HG02610 (cell line): Measurements from ENCODE around the gene KIF18B.

Source experiments
- ATAC-seq: cut with Tn5 transposase; IDR thresholded peaks from one replicate; pipeline ENCODE4 v1.9.1; 2021; ENCODE audit warnings: mild to moderate bottlenecking, moderate library complexity; ENCODE audit not compliant: unreplicated experiment

The KIF18B gene

GRCh38 chr17:44884941-44885340 is 62.6 kb downstream of the KIF18B start:
- no peak for ATAC-seq

GRCh38 chr17:44881145-44881544 is 66.4 kb downstream of the KIF18B start:
- ATAC-seq = no peak

GRCh38 chr17:44880062-44880461 is 67.5 kb downstream of the KIF18B start:
- no peak for ATAC-seq

GRCh38 chr17:44879376-44879775 is 68.2 kb downstream of the KIF18B start:
- ATAC-seq = no peak

- ATAC-seq = no peak
Measured at GRCh38 chr17:44878627-44879221, 68.8 kb downstream of the KIF18B start.

GRCh38 chr17:44877121-44877520 is 70.5 kb downstream of the KIF18B start:
- ATAC-seq = no peak

- ATAC-seq = no peak
Measured at GRCh38 chr17:44875761-44876160, 71.8 kb downstream of the KIF18B start.
